ENCODE measurements around the gene DDI1. TPM values are rescaled to one million over a fixed set of nuclear protein-coding genes. Genes with fewer than 3 reads are reported as not detected.

DDI1 gene
- total and polyA plus RNA-seq, 2 of the 4 experiments (the other 2 are of a cell fraction) = not detected

DNA sequence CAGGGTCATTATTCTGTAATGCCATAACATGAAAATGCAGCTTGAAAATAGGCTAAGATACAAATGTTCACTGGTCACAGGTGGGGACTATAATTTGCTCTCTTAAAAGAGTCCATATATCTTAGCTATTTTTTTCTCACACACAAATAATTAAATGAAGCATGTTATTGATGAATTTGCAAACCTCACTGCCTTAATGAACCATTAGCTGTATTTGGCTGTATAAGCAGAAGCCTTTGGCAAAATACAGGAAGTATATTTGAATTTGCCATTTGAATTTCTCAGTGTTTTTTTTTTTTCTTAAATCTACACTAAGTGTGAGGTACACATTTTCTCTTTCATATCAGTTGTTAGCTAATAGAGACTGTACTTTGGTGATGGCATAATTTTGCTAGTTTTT, 38.7 kb downstream of the DDI1 start:
- H2AK9ac ChIP-seq (replicated peaks; ENCODE audit: low read depth, low read length, poor library complexity) = no peak overlapping the region
- no peaks in the 10 kb centered on the region for H3K27me3 ChIP-seq (ENCODE audit: control insufficient read depth, insufficient read depth, low read length)
- no peaks in the 10 kb centered on the region for H3K79me1 ChIP-seq (ENCODE audit: low read depth in 1 of 2, low read length in 2 of 2)
- no peak overlapping the region for H2BK20ac ChIP-seq (ENCODE audit: low read depth, low read length)
- H2AK5ac ChIP-seq (ENCODE audit: low read depth, low read length) = no peak overlapping the region
- CTCF ChIA-PET = interaction anchor here (0.7 kb wide), 2 partner anchors 618 to 1101 kb away, joined by 4 read pairs; no protein-coding TSS in a partner anchor
- H3K9me3 ChIP-seq (ENCODE audit: control insufficient read depth, insufficient read depth, low read length) = no peaks in the 10 kb centered on the region
- H3K36me3 ChIP-seq (ENCODE audit: control insufficient read depth, insufficient read depth, low read length) = no peaks in the 10 kb centered on the region
- in situ Hi-C loops (cut with MboI; ENCODE audit: low sequenced_read_pairs) = no loop called here
- dilution Hi-C loops (cut with HindIII; ENCODE audit: low sequenced_read_pairs, unreplicated experiment) = no loop called here
- POLR2A ChIA-PET (ENCODE audit: unreplicated experiment) = interaction anchor here (0.7 kb wide), 1 partner anchor 983 kb away, joined by 3 read pairs; no protein-coding TSS in a partner anchor
- H2AFZ ChIP-seq (replicated peaks; ENCODE audit: low read length, poor library complexity) = no peak overlapping the region
- H3K27ac ChIP-seq (ENCODE audit: insufficient read depth, low read length) = no peak overlapping the region
- no peak overlapping the region for H3K23ac ChIP-seq (ENCODE audit: low read depth, low read length)
- no peaks in the 10 kb centered on the region for H4K20me1 ChIP-seq (ENCODE audit: insufficient read depth, low read length)
- H2BK120ac ChIP-seq (ENCODE audit: low read depth, low read length) = no peak overlapping the region
- H3K4me3 ChIP-seq (ENCODE audit: insufficient read depth, low read depth, low read length) = no peak overlapping the region
- H4K91ac ChIP-seq (ENCODE audit: insufficient read depth, low read depth, low read length) = no peak overlapping the region
- ATAC-seq (ENCODE audit: low read depth) (no peak), DNase-seq (no peak)
- no peak overlapping the region for H3K14ac ChIP-seq (replicated peaks; ENCODE audit: low read depth, low read length)
- no peaks in the 10 kb centered on the region for H3K9me1 ChIP-seq (ENCODE audit: insufficient read depth, low read length)
- no TSS peak for BruUV-seq (replicated peaks)
- no peak overlapping the region for H3K9ac ChIP-seq (ENCODE audit: low read depth, low read length)
- no peak overlapping the region for H3K56ac ChIP-seq (ENCODE audit: extremely low read depth, insufficient read depth, low read length)
- H2BK15ac ChIP-seq (ENCODE audit: low read depth, low read length) = no peak overlapping the region
- H4K8ac ChIP-seq (ENCODE audit: low read depth in 2 of 2, low read length in 2 of 2) = no peak overlapping the region
- H3K4ac ChIP-seq (ENCODE audit: low read depth, low read length) = no peak overlapping the region
- intact Hi-C loops (cut with micrococcal nuclease) = no loop called here
- H3K18ac ChIP-seq (ENCODE audit: low read depth, low read length) = no peak overlapping the region
- no peak overlapping the region for H4K5ac ChIP-seq (ENCODE audit: low read depth, low read length)
- TF ChIP-seq POLR2A (IDR thresholded peaks at IDR 0.05; ENCODE audit: low read depth, low read length) = no peak
- H3K4me1 ChIP-seq (ENCODE audit: control insufficient read depth, insufficient read depth, low read length) = no peaks in the 10 kb centered on the region
- H3K4me2 ChIP-seq (ENCODE audit: low read depth, low read length) = no peak overlapping the region
- no peak overlapping the region for H2BK5ac ChIP-seq (ENCODE audit: low read depth, low read length, poor library complexity, severe bottlenecking)

Measured in IMR-90 (cell line).